B cell (primary cell): ENCODE results near the gene D2HGDH.

Source experiments
- CTCF ChIP-seq: fragments of 200-600 bp; IDR thresholded peaks from one replicate; pipeline ENCODE4 v1.8.0; 2022; ENCODE audit warnings: antibody characterized with exemption, mild to moderate bottlenecking
- EZH2 ChIP-seq: IDR thresholded peaks from 2 replicates; pipeline ENCODE4 v1.6.1; 2012; ENCODE audit warnings: borderline replicate concordance, low read depth, mild to moderate bottlenecking, moderate library complexity, low read length; ENCODE audit not compliant: insufficient read depth, poor library complexity, severe bottlenecking

- TF ChIP-seq EZH2 (no peak), CTCF (no peak)
Observed at GRCh38 chr2:241754042-241754441, 19.6 kb downstream of the D2HGDH start.
